Naive thymus-derived CD4-positive, alpha-beta T cell (primary cell): Measurements from ENCODE around the gene CORO1C. TPM values are rescaled to one million over a fixed set of nuclear protein-coding genes. Genes with fewer than 3 reads are reported as not detected.

Experiments used
- ATAC-seq: fragments of 150-1000 bp; cut with Tn5 transposase; 2 replicates; pipeline ENCODE4 v1.10.0; 2021; ENCODE audit warnings: mild to moderate bottlenecking, moderate library complexity
- CTCF ChIA-PET: fragments of 350-600 bp; sonication (Branson Sonifier 250); formaldehyde crosslinking; loops from one replicate; lab custom pipeline; 2021; ENCODE audit warnings: antibody characterized with exemption; lab: Charles Lee
- POLR2A ChIA-PET: fragments of 350-600 bp; sonication (Branson Sonifier 250); formaldehyde crosslinking; loops from one replicate; lab custom pipeline; 2021; ENCODE audit warnings: antibody characterized with exemption, inconsistent platforms; lab: Charles Lee
- DNase-seq, 9 donors: peaks; one replicate each; pipeline versions ENCODE4 v3.0.0 to v3.0.0-alpha.2; 2020 to 2022; ENCODE audit warnings: mixed read lengths in 1 of 9
- H3K27ac ChIP-seq: one replicate; pipeline ENCODE4 v1.7.0; 2013; ENCODE audit warnings: mild to moderate bottlenecking, low read depth, low read length, moderate library complexity
- H3K27me3 ChIP-seq, 2 donors: one replicate each; pipeline ENCODE4 v1.7.0; 2013; ENCODE audit warnings: low read length in 2 of 2, mild to moderate bottlenecking in 2 of 2, moderate library complexity in 2 of 2; ENCODE audit not compliant: control insufficient read depth in 2 of 2, insufficient read depth in 2 of 2
- H3K36me3 ChIP-seq, 3 experiments: 1 replicate in 2 of 3; 2 replicates in 1 of 3; pipeline ENCODE4 v1.7.0; 2013; ENCODE audit warnings: low read length in 3 of 3, mild to moderate bottlenecking in 3 of 3, moderate library complexity in 1 of 3; ENCODE audit not compliant: insufficient read depth in 3 of 3, control insufficient read depth in 2 of 3
- H3K4me1 ChIP-seq, 2 donors: one replicate each; pipeline ENCODE4 v1.7.0; 2013; ENCODE audit warnings: low read length in 2 of 2, mild to moderate bottlenecking in 2 of 2, moderate library complexity in 1 of 2; ENCODE audit not compliant: control insufficient read depth in 2 of 2, insufficient read depth in 2 of 2
- H3K4me3 ChIP-seq: 2 replicates; pipeline ENCODE4 v1.7.0; 2013; ENCODE audit warnings: mild to moderate bottlenecking, low read length
- H3K9me3 ChIP-seq, 3 experiments: 1 replicate in 2 of 3; 2 replicates in 1 of 3; pipeline ENCODE4 v1.7.0; 2013; ENCODE audit warnings: low read length in 3 of 3; ENCODE audit not compliant: control insufficient read depth in 2 of 3
- H3K27ac Mint-ChIP-seq, 9 donors: one replicate each; pipeline ENCODE4 v1.8.0; 2020 to 2022; ENCODE audit warnings: mixed read lengths in 9 of 9, mild to moderate bottlenecking in 8 of 9, moderate library complexity in 5 of 9, inconsistent platforms in 2 of 9
- H3K27me3 Mint-ChIP-seq, 5 donors: one replicate each; pipeline ENCODE4 v1.8.0; 2021 to 2022; ENCODE audit warnings: mixed read lengths in 5 of 5, mild to moderate bottlenecking in 1 of 5
- H3K36me3 Mint-ChIP-seq, 5 donors: one replicate each; pipeline ENCODE4 v1.8.0; 2020 to 2022; ENCODE audit warnings: mixed read lengths in 5 of 5, mild to moderate bottlenecking in 3 of 5, inconsistent platforms in 1 of 5
- H3K4me1 Mint-ChIP-seq, 7 donors: one replicate each; pipeline ENCODE4 v1.8.0; 2020 to 2022; ENCODE audit warnings: mixed read lengths in 7 of 7, mild to moderate bottlenecking in 3 of 7, inconsistent platforms in 1 of 7
- H3K4me3 Mint-ChIP-seq, 10 donors: one replicate each; pipeline ENCODE4 v1.8.0; 2020 to 2022; ENCODE audit warnings: mild to moderate bottlenecking in 10 of 10, mixed read lengths in 10 of 10, moderate library complexity in 6 of 10, inconsistent platforms in 2 of 10
- H3K9me3 Mint-ChIP-seq, 11 donors: one replicate each; pipeline ENCODE4 v1.8.0; 2020 to 2022; ENCODE audit warnings: mixed read lengths in 11 of 11, mild to moderate bottlenecking in 4 of 11, inconsistent platforms in 1 of 11, moderate library complexity in 1 of 11
- intact Hi-C, 2 donors: fragments of 100-400 bp; cut with micrococcal nuclease; formaldehyde crosslinking; loops; one replicate each; pipeline ENCODE4 v1.15.1; 2023
- polyA plus RNA-seq, 2 donors: library from polyadenylated mRNA; unstranded; fragments of 300-500 nt; fragmentation: Illumina TruSeq; gene quantifications; one replicate each; pipeline ENCODE4 v1.2.3, GENCODE V29; 2021
- total RNA-seq, 6 experiments: library from RNA in 5 of 6; stranded (reverse) in 5 of 6; gene quantifications; 1 replicate in 5 of 6; 2 replicates in 1 of 6; pipeline ENCODE4 v1.2.3 and lab custom pipeline; 2021 to 2026

Gene CORO1C
- total and polyA plus RNA-seq, 7 experiments from 2014 or later, result 2.5 to 71.8 (median 8.9) TPM

DNA sequence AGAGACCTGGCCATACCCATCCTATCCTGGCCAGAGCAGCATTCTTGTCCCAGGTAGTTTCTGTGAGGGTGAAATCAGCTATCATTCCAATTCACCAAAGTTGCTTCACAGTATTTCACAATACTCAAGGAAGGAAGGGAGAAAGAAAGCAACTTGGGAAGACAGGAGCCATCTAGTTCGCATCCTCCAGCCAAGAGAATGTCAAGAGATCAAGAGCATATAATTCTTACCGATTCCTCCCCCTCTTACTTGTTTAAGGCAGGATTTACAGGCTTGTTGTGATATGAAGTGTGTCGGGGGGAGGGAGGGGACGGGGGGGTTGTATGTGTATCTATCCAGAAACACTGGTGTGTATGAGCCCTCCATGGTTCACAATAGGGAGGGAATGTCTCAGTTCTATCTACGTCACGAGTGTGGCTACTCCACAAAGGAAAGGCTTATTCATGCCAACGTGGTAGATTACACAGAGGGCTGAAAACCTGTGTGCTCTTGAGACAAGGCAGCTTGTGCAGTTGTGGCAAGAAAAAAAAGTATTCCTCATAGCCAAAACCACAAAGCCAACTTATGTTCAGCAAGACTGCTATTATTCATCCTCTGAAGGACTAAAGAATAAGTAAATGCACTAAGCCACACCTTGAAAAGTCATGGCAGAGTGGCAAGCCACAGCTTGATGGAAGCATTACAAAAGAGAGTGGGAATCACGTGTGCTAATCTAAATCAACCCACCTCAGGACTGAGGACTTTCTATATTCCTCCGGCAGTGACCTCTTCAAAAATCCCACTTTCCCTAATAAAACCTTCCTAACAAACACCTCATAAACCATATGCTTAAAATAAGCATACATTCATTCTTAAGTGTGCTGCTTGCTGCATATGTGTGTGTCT lies 35.0 kb downstream of the CORO1C start:
- peak in 1 of 9 donors; percentile 34 for DNase-seq

GRCh38 chr12:108694812-108695278 lies 36.5 kb downstream of the CORO1C start:
- H3K4me3 ChIP-seq, result no peak overlapping the region
- ChIA-PET CTCF (interaction anchor here (0.5 to 1.5 kb wide), 2 partner anchors 25 to 764 kb away, joined by 3 to 4 read pairs; no protein-coding TSS in a partner anchor), POLR2A (interaction anchor here (0.6 kb wide), 1 partner anchor 167 kb away, joined by 3 read pairs; no protein-coding TSS in a partner anchor)
- H3K27me3 Mint-ChIP-seq, result no peaks in the 10 kb centered on the region
- ATAC-seq (no peak), DNase-seq (no peak)
- H3K27ac ChIP-seq, result no peak overlapping the region
- H3K36me3 ChIP-seq, result no peaks in the 10 kb centered on the region
- intact Hi-C loops, result no loop called here
- no peaks in the 10 kb centered on the region for H3K27me3 ChIP-seq
- H3K4me1 ChIP-seq, result peaks cover 21 to 23% of the 10 kb centered on the region in 2 donors
- peaks cover 0 to 16% (median 4%) of the 10 kb centered on the region in 5 donors for H3K36me3 Mint-ChIP-seq
- H3K4me3 Mint-ChIP-seq, result no peak overlapping the region
- H3K4me1 Mint-ChIP-seq, result peaks cover 30 to 60% (median 54%) of the 10 kb centered on the region in 7 donors
- peak overlapping the region in 1 of 9 donors; percentile 65 for H3K27ac Mint-ChIP-seq
- H3K9me3 ChIP-seq, result no peaks in the 10 kb centered on the region
- no peaks in the 10 kb centered on the region for H3K9me3 Mint-ChIP-seq

More for the DNA sequence above, 35.0 kb downstream of the CORO1C start:
- H3K36me3 ChIP-seq, result no peaks in the 10 kb centered on the region
- H3K27ac Mint-ChIP-seq, result peak overlapping the region in 3 of 9 donors; percentile 8 to 55 (median 39)
- ChIA-PET POLR2A (interaction anchor here (0.9 to 1.0 kb wide), 2 partner anchors 11 to 134 kb away, joined by 3 to 4 read pairs; partner anchors contain the start of gene ISCU), CTCF (interaction anchor here (1.5 kb wide), 1 partner anchor 27 kb away, joined by 3 read pairs; no protein-coding TSS in a partner anchor)
- no peak overlapping the region for H3K4me3 ChIP-seq
- peaks cover 8 to 9% of the 10 kb centered on the region in 2 donors for H3K4me1 ChIP-seq
- H3K27ac ChIP-seq, result no peak overlapping the region
- intact Hi-C loops, result loop anchor here in 1 of 2 donors (2.0 kb wide), 1 partner anchor 16 kb away; no protein-coding TSS in a partner anchor
- peak overlapping the region in 1 of 10 donors; percentile 48 for H3K4me3 Mint-ChIP-seq
- peak; percentile 42 for ATAC-seq
- no peaks in the 10 kb centered on the region for H3K27me3 Mint-ChIP-seq
- H3K9me3 ChIP-seq, result no peaks in the 10 kb centered on the region
- H3K27me3 ChIP-seq, result no peaks in the 10 kb centered on the region
- no peaks in the 10 kb centered on the region for H3K9me3 Mint-ChIP-seq
- peaks cover 18 to 45% (median 39%) of the 10 kb centered on the region in 7 donors for H3K4me1 Mint-ChIP-seq
- peaks cover 0 to 16% (median 4%) of the 10 kb centered on the region in 5 donors for H3K36me3 Mint-ChIP-seq

GRCh38 chr12:108693751-108694150 lies 37.6 kb downstream of the CORO1C start:
- Mint-ChIP-seq H3K4me1 (peaks cover 37 to 69% (median 64%) of the 10 kb centered on the region in 7 donors), H3K27ac (peak overlapping the region in 4 of 9 donors; percentile 60 to 84 (median 80)), H3K9me3 (no peaks in the 10 kb centered on the region), H3K27me3 (no peaks in the 10 kb centered on the region), H3K36me3 (peaks cover 0 to 11% (median 3%) of the 10 kb centered on the region in 5 donors), H3K4me3 (peak overlapping the region in 3 of 10 donors; percentile 12 to 40 (median 33))
- no peaks in the 10 kb centered on the region for H3K27me3 ChIP-seq
- ATAC-seq (no peak), DNase-seq (no peak)
- ChIA-PET CTCF (interaction anchor here (0.6 to 0.7 kb wide), 2 partner anchors 8 to 113 kb away, joined by 3 to 5 read pairs; no protein-coding TSS in a partner anchor), POLR2A (interaction anchor here (0.6 kb wide), 3 partner anchors 11 to 369 kb away, joined by 3 to 4 read pairs (median 3); partner anchors contain the start of gene TMEM119)
- intact Hi-C loops, result no loop called here
- H3K36me3 ChIP-seq, result no peaks in the 10 kb centered on the region
- H3K27ac ChIP-seq, result no peak overlapping the region
- H3K9me3 ChIP-seq, result no peaks in the 10 kb centered on the region
- peaks cover 28 to 32% of the 10 kb centered on the region in 2 donors for H3K4me1 ChIP-seq
- H3K4me3 ChIP-seq, result no peak overlapping the region

DNA sequence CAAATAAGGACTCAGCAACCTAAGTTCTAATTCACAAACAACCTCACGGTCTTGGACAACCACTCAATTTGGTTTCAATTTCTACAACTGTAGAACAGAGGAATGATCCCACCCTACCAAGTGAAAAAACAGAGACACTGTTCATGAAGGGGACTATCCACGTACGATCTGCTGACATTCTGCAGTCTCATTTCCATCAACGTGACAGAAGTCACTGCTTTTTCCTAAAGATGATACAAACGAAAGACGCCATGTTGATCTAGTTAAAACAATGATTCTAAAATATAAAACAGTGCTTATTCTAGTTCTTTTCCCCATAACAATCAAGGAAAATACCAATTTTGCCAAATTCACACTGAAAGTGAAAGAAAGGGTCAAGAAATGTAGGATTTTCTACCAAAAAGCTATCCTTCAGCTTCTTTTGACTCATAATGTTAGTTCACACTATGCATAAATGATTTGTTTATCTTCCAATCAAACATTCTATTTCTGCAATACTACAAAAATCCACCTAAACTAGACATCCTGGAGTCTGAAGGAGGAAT lies 38.1 kb downstream of the CORO1C start:
- H3K27ac Mint-ChIP-seq, result peak overlapping the region in 5 of 9 donors; percentile 4 to 84 (median 77)
- POLR2A ChIA-PET, result interaction anchor here (0.6 kb wide), 2 partner anchors 16 to 95 kb away, joined by 3 read pairs; partner anchors contain the start of gene TMEM119
- CTCF ChIA-PET, result interaction anchor here (0.6 kb wide), 1 partner anchor 114 kb away, joined by 5 read pairs; no protein-coding TSS in a partner anchor

DNA sequence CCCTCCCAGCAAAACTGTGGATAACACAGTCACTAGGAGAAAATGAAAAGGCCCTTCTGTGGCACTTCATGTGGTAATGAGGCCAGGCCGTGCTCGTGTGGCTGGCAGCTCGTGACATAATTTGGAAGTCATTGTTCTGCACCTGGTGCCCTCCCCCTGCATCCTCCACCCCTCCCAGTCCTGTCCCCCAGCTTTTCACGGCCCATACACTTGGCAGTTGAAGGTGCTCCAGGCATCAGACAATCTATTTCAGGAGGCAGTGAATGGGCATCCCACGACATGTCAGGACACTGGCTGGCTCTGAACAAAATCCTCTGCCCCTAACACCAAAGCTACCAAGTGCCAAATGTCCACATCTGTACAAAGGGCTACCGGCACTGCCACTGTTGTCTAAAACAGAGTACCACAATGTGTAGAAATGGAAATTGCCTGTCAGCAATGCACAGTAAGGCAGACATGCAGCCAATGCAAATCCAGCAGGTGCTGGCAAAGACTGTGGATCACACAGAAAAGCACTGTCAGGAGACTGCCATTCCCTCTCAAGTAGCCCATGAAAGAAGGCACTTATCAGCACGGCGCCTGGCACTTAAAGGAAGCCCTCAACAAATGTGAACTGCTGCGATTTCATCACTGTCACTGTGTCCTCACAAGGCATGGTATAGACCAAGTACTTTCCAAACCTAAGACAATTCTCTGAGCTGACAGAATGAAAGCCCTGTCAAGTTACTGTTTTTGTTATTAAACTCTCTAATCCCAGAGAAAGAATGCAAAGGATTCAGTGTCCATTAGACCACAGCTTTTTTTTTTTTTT lies 39.1 kb downstream of the CORO1C start:
- H3K4me1 ChIP-seq, result peaks cover 28 to 32% of the 10 kb centered on the region in 2 donors

More for the DNA sequence above, 38.1 kb downstream of the CORO1C start:
- H3K9me3 ChIP-seq, result no peaks in the 10 kb centered on the region
- H3K27me3 Mint-ChIP-seq, result no peaks in the 10 kb centered on the region
- H3K4me1 Mint-ChIP-seq, result peaks cover 39 to 71% (median 68%) of the 10 kb centered on the region in 7 donors
- H3K27me3 ChIP-seq, result no peaks in the 10 kb centered on the region
- H3K36me3 Mint-ChIP-seq, result peaks cover 0 to 9% (median 3%) of the 10 kb centered on the region in 5 donors
- intact Hi-C loops, result no loop called here
- ATAC-seq (no peak), DNase-seq (no peak)
- H3K27ac ChIP-seq, result no peak overlapping the region
- H3K4me3 ChIP-seq, result no peak overlapping the region
- no peaks in the 10 kb centered on the region for H3K36me3 ChIP-seq
- H3K9me3 Mint-ChIP-seq, result no peaks in the 10 kb centered on the region
- peaks cover 28 to 32% of the 10 kb centered on the region in 2 donors for H3K4me1 ChIP-seq
- H3K4me3 Mint-ChIP-seq, result peak overlapping the region in 5 of 10 donors; percentile 3 to 62 (median 40)

More for the DNA sequence above, 39.1 kb downstream of the CORO1C start:
- peak in 2 of 9 donors; percentile 3 to 6 for DNase-seq
- Histone ChIP-seq H3K36me3 (no peaks in the 10 kb centered on the region), H3K9me3 (no peaks in the 10 kb centered on the region), H3K27me3 (no peaks in the 10 kb centered on the region), H3K4me3 (no peak overlapping the region), H3K27ac (no peak overlapping the region)
- Mint-ChIP-seq H3K36me3 (peaks cover 0 to 9% (median 0%) of the 10 kb centered on the region in 5 donors), H3K4me1 (peaks cover 42 to 73% (median 68%) of the 10 kb centered on the region in 7 donors), H3K27ac (peak overlapping the region in 8 of 9 donors; percentile 34 to 86 (median 49)), H3K9me3 (no peaks in the 10 kb centered on the region), H3K4me3 (peak overlapping the region; percentile 8 to 76 (median 65)), H3K27me3 (no peaks in the 10 kb centered on the region)
- intact Hi-C loops, result loop anchor here (1.0 to 2.0 kb wide), 7 partner anchors 13 to 130 kb away; partner anchors contain the start of genes CORO1C (in 1 of the 2), ISCU (in 1 of the 2) and SELPLG (in 1 of the 2)
- CTCF ChIA-PET, result interaction anchor here (0.5 kb wide), 1 partner anchor 45 kb away, joined by 3 read pairs; no protein-coding TSS in a partner anchor
- peak; percentile 14 for ATAC-seq
- POLR2A ChIA-PET, result interaction anchor here (0.5 to 1.2 kb wide), 2 partner anchors 110 to 177 kb away, joined by 3 read pairs; partner anchors contain the start of gene FICD
